ENCODE measurements around the gene SCARB1.

The SCARB1 gene

DNA sequence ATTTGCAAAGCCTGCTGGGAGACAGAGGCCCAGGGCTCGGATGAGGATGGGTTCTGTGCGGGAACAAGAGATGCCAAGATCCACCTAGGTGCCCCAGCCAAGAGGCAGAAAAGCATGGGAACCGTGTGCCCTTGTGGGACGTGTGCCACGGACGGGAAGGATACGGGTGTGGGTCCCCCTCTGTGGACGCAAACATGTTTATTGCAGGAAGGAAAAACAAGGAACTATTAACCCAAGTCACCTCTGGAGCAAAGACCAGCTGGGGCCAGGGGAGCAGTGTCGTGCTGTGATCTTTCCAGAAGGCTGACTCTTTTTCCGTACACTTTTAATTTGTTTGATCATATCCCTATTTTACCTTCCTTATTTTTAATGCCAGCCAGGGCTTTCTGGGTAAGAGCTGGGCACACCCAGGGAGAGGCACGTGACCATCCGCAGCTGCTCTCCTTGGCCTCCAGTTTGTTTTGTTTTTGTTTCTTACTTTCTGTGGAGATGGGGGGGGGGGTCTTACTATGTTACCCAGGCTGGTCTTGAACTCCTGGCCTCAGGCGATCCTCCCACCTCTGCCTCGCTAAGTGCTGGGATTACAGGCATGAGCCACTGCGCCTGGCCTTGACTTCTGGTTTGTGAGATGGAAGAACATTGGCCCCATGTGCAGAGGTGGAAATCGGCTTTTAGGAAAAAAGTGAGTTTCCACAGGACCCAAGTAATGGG lies 20.7 kb downstream of the SCARB1 start:
- no peak for DNase-seq (ENCODE audit: low read depth in 2 of 2)

DNA sequence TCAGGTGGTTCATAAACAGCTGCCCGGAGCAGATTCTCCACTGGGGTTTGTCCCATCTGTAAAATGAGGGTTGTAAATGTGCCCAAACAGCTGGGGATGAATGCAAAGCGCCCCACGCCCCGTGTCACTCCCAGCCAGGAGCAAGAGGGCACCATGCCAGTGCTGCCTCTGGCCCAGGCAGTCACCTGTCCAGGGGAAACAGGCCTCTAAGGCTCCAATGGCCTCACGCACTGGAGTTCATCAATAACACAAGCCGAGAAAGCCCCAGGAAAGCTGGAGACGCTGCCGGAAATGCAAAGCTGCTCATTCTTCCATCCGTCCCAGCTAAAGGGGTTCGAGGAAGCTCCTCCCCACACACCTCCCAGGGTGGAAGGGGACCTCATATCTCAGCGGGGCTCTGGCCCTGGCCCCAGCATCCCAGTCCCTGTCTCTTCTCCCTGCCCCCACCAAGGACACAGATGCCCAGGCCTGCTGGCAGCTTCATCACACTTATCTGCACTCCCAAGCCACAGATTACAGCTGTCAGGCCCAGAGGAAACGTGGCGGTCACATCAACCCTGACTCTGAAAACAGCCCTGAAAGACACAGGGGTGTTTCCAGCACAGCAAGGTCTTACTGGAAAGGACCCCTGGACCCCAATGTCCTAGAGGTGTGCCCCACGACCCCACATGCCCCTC lies 21.5 kb downstream of the SCARB1 start:
- no peak for DNase-seq (ENCODE audit: low read depth in 2 of 2)

DNA sequence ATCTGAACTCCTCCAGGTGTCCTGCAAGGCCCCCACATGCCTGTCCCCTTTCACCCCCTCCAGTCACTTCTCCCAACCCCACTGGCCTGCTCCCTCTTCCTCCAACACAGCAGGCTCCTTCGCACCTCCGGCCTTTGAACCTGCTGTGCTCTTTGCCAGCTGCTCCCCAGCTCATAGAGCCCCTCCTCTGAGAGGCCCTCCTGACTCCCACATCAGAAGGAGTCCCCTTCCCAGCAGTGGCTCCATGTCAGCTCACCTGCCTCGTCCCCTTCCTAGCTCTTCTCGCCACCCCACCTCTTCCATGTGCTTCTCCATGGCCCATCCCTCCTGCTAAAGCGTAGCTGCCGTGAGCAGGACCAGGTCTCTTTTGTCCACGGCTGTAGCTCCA lies 22.1 kb downstream of the SCARB1 start:
- no peak for DNase-seq (ENCODE audit: low read depth in 2 of 2)

DNA sequence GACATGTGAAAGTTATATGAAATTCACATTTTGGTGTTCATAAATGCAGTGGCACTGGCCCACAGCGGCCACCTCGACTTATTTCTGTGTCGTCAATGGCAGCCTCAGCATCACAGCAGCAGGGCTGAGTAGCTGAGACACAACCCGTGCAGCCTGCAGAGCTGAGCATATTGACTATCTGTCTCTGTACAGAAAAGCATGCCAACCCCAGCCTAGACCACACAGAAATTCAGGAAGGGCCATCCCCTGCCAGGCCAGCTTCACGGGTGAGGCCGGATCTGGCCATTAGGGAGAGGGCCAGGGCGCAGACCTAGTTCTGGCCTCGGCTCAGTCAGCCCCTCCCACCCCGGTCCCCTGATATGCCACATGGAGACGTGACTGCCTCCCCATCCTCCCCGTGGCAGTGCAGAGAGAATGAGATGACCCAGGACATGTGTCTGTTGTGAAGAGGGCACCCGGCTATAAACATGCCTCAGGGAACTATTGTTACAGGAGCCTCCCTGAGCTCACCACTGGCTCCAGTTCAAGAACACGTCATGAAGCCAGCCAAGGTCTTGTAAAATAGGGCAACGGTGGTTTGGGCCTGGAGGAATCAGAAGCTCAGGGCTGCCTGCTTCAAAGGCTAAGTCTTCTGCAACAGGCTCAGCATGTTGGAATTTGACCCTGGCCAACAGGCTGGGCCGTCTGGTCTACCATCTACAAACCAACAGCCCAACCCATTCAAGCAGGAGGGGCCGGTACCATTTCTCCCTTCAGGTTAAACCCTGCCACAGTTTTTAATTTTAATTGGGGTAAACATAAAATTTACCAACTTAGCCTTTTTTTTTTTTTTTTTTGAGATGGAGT lies 25.5 kb downstream of the SCARB1 start:
- DNase-seq (ENCODE audit: low read depth in 2 of 2): peak; percentile 67

DNA sequence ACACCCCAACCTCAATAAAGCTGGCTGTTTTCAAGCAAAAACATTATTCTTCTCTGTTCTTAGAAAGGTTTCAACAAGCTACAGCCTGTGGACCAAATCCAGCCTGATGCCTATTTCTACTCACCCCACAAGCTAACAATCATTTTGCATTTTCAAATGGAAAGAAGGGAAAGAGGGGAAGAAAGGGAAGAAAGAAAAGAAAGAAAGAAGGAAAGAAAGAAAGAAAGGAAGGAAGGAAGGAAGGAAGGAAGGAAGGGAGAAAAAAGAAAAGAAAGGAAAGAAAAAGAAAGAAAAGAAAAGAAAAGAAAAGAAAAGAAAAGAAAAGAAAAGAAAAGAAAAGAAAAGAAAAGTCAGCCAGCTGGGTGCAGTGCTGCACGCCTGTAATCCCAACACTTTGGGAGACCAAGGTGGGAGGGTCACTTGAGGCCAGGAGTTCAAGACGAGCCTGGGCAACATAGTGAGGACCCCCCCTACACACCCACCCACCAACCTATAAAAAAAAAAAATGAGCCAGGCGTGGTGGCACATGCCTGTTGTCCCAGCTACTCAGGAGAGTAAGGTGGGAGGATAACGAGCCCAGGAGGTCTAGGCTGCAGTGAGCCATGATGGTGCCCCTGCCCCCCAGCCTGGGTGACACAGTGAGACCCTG lies 26.3 kb downstream of the SCARB1 start:
- no peak for DNase-seq (ENCODE audit: low read depth in 2 of 2)

DNA sequence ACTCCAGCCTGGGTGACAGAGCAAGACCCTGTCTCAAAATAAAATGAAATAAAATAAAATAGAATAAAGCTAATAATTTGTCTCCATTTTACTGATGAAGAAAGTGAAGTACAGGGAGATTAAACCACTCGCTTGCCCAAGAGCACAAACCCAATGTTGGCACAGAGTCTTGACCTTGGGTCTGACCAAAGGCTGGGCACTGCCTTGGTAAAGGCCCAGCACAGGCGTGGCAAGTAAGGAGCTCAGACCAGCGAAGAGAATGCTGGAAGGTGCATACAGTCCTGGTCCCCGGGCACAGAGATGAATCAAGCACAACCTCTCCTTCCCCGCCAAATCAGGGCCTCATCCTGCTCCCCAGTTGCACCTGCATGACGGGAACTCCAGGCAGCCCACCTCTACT lies 26.9 kb downstream of the SCARB1 start:
- no peak for DNase-seq (ENCODE audit: low read depth in 2 of 2)

DNA sequence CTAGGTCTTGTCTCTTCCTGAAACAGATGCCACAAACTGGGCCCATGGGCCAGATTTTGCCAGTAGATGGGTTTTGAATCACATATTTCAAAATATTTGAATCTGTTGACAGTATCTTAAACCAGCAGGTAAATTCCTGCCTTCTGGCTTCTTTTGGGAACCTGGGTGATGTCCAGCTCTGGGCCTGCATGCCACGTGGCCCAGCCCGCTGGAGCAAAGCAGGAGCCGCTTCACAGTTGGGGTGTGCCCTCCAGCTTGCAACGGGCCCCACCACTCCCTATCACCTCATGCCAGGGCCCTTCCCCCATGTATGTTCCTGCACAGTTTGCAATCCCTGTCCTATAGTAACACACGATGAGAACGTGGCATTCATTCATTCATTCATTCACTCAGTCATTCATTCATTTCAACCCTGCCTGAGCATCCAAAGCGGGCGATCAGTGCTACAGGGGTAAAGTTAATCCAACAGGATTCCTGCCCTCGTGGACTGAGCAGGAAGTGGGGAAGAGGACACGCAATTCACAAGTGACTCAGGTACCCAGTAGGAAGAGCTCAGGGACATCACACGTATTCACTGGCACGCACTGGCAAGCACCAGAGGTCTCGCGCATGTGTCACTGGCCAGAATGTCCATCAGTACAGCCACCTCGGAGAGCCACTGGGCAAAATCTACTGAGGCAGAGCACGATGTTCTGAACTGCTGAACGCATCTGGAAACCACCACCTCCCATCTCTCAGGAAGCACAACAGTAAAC lies 27.8 kb downstream of the SCARB1 start:
- no peak for DNase-seq (ENCODE audit: low read depth in 2 of 2)

DNA sequence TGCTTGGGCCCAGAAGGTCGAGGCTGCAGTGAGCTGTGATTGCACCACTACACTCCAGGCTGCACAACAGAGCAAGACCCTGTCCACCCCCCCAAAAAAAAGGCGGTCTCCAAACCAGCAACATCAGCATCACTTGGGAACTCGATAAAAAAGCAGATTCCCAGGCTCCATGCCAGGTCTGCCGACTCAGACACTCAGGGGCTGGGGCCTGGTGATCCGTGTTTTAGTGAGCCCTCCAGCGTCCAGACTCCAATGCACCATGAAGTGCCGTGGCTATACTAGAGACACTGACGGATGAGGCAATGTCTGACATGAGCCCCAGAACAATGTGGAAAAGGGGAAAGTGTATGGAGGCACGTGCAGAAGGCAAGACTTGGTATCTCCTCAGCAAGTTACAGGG lies 28.8 kb downstream of the SCARB1 start:
- no peak for DNase-seq (ENCODE audit: low read depth in 2 of 2)

DNA sequence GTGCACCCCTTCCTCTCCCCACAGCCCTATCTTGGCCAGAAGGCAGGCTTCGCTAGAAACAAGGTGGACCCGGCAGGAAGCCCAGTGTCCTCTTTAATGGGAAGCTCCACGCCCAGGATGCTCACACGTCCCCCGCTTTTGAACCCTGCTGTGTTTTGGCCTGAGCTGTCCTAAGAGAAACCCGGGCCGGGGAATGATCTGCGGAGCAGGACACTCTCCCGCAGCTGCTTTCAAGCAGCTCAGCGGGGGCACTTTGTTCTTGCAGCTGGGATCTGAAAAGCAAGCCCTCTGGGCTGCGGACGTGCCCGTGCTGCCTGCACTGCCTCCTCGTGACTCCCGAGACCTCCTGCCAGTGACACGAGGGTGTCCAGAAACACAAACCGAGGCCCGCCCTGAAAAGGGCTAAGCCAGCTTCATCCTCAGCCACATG lies 30.0 kb downstream of the SCARB1 start:
- DNase-seq (ENCODE audit: low read depth in 2 of 2): no peak

DNA sequence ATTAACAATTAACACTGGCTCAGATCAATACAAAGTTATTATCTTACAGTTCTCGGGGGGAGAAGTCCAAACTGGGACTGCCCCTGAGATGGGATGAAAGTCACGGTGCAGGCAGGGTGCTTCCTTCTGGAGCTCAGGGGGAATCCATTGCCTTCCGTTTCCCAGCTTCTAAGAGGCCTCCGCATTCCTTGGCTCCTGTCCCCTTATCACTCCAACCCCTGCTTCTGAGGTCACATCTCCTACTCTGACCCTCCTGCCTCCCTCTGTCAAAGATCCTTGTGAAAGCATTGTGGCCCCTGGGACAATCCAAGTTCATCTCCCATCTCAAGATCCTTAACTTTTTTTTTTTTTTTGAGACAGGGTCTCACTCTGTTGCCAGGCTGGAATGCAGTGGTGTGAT lies 30.8 kb downstream of the SCARB1 start:
- no peak for DNase-seq (ENCODE audit: low read depth in 2 of 2)

DNA sequence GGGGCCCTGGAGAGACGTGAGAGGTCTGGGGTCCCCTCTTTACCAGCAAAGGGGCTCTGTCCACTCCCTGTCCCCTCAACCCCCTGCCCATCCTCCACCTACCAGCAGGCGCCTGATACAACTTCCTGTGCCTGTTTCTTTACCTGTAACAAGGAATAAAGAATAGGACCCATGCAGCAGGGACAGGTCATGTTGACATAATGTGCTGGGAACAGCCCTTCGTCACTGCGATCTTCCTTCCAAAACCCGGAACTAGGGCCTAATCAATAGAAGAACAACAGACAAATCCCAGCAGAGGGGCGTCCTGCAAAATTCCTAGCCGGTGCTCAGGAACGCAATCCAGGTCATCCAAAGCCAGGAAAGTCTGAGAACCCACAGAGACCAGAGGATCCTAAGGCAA lies 32.1 kb downstream of the SCARB1 start:
- DNase-seq (ENCODE audit: low read depth in 2 of 2): no peak

DNA sequence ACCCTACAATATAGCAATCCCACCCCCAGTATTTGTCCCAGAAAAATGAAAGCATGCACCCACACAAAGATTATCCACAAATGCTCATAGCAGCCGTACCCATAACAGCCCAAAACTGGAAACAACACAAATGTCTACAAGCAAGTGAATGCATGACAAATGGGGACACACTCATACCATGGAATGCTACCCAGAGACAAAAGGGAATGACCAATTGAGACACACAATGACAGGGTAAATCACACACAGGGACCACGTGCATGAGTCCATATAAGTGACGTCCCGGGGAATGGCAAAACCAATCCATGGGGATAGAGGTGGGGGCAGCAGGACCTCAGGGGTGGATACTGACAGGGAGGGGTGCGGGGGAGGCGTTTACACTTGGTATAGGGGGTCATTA lies 33.4 kb downstream of the SCARB1 start:
- DNase-seq (ENCODE audit: low read depth in 2 of 2): no peak

DNA sequence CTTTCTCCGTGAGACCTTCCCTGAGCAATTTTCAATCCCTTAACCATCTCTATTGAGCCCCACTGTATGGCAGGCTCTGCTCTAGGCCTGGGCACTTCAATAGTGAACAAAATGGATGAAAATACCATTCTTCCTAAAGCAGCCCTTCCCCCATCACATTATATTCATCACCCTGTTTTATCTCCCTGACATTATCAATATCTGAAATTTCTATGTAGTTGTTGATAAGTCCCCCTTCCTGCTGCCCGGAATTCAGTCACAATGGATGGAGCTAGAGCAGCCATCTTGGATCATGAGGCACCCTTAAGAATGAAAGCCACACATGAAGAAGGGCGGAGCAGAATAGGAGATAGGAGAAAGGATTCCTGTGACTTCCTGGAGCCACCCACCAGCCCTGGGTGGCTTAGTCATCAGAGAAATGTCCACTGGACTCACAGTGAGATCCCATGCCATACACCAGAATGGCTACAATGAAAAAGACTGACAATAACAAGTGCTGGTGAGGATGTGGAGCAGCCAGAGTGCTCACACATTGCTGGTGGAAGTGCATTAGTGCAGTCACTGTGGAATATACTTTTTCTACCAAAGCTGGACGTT lies 33.9 kb downstream of the SCARB1 start:
- no peak for DNase-seq (ENCODE audit: low read depth in 2 of 2)

DNA sequence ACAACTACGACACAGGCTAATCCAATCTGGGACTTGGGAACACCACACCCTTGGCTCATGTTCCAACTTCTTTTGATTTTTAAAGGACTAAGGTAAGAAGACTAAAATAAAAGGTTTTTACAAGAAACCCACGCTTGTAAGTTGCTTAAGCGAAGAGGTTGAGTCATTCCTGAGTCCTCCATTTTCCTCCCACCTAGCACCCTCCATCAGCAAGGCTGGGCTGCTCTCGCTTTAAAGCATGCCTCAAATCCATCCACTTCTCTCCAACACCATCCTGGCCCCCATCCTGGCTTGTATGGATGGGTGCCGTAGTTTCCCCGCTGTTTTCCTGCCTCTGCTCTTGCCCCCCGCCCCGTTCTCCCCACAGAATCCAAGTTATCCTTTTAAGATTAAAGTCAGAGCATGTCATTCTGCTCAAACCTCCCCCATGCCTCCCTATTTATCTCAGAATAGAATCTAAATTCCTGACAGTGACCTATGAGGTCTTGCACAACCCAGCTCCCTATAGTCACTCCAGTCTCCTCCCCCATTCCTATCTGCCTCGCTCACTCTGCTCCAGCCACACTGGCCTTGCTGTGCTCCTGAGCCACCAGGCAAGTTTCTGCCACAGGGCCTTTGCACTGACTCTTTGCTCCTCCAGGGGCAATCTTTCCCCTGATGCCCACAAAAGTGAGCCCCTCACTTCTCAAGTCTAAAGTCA lies 34.5 kb downstream of the SCARB1 start:
- peak; percentile 82 to 84 for DNase-seq (ENCODE audit: low read depth in 2 of 2)

DNA sequence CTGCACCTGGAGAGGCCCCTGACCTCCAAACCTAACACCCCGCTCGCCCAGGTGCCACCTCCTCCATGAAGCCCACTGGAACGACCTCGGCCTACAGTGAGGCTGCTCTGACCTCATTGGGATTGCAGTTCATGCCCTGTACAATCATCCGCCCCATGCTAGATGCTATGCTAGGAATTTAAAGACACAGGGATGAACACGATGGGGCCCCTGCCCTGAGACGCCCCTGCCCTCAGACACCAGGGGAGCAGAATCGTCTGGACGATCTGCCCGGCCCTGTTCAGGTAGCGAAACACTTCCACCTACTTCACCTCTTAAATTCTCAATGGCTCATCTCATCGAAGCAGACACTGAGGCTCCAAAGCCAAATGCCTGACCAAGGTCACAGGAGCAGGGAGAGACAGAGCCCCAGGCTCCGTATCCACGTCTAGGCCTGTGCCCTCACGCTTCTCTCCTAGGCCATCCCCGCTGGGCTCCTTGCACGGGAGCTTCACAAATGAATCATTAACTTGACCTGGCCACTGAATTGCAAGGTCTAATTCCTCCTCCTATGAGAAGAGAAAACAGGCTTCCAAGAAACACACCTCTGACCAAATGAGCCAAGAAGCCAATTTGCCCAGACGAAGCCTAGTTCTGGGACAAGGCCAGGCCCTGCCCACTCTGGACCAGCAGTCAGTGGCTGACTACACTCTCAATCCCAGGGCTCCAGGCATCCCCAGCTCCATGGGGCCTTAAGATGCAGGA lies 35.2 kb downstream of the SCARB1 start:
- DNase-seq (ENCODE audit: low read depth in 2 of 2): no peak

DNA sequence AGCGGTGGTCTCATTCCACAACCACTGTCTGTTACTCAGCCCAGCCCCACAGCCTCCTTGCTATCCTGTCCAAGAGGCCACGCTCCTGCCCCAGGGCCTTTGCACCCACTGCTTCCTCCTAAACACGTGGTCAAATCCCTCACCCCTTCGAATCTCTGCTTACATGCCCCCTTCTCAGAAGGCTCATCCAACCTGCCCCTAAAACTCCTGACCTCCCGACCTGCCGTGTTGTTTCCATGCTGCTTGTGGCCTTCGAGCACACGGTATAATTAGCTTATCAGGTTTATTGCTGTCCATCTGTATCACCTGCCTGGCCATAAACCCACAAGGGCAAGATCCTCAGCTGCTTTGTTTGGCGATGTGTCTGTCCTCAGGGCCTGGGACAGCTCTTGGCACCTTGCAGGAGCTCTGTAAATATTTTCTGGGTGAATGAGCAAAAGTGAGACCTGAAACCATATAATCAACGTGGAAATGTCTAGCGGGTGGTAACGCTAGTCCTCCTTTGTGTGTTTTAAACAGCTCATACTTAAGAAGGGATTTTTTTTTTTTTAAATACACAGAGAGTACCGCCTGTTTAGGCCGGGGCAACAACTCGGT lies 36.0 kb downstream of the SCARB1 start:
- no peak for DNase-seq (ENCODE audit: low read depth in 2 of 2)

DNA sequence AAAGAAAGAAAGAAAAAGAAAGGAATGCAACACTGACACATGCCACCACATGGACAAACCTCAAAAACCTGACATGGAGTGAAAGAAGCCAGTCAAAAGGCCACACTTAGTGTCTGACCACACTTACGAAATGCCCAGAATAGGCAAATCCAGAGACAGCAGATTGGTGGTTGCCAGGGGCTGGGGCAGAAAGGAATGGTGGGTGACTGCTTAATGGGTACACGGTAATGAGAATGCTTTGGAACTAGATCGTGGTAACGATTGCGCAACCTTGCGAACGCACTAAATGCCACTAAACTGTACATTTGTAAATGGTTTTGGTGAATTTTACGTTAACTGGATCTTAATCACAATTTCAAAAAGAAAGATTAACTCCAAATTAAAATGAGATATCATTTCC lies 39.5 kb downstream of the SCARB1 start:
- no peak for DNase-seq (ENCODE audit: low read depth in 2 of 2)

DNA sequence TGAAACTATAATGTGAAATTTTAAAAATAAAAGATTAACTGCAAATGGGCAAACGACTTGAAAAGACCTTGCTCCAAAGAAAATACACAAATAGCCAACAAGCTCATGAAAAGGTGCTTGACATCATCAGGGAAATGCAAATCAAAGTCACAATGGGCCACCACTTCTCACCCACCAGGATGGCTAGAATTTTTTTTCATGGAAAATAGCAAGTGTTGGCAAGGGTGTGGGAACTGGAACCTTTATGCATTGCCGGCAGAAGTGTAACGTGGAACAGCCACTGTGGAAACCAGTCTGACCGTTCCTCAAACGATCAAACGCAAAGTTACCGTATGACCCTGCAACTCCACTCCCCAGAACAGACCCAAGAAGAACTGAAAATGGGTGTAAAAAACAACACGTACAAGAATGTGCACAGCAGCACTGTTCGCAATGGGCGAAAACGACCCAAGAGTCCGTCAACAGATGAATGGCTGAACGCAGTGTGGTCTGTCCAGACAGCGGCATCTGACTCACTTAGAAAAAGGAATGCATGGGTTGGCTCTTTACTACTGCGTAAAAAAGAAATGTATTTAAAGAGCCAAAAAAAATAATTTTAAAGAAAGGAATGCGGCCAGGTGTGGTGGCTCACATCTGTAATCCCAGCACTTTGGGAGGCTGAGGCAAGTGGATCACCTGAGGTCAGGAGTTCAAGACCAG lies 40.2 kb downstream of the SCARB1 start:
- no peak for DNase-seq (ENCODE audit: low read depth in 2 of 2)

DNA sequence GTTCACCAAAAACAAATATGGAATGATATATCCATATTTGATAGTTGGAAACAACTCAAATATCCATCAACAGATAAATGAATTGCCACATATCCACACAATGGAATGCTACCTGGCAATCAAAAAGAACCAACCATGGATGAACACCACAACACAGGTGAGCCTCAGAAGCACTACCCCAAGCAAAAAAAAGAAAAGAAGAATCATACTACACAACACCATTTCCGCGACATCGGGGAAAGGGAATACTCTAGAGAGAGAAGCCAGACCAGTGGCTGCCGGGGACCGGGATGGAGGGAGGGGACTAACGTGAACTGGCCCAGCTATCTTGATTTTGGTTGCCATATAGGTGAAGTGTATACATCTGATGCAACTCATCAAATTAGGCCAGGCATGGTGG lies 41.4 kb downstream of the SCARB1 start:
- DNase-seq (ENCODE audit: low read depth in 2 of 2): no peak
